H1 (cell line): ENCODE data around the gene NDUFA8. TPM values are rescaled to one million over a fixed set of nuclear protein-coding genes. Genes with fewer than 3 reads are reported as not detected.

Experiments
- CTCF ChIA-PET: fragments of 300-600 bp; sonication (Branson Sonifier 250); formaldehyde crosslinking; loops from one replicate; lab custom pipeline; 2021; ENCODE audit not compliant: partially characterized antibody; lab: Charles Lee
- POLR2A ChIA-PET: fragments of 300-600 bp; sonication (Branson Sonifier 250); formaldehyde crosslinking; loops from one replicate; lab custom pipeline; 2021; ENCODE audit warnings: inconsistent platforms; ENCODE audit not compliant: partially characterized antibody; lab: Charles Lee
- DNase-seq, 2 experiments: peaks; one replicate each; pipeline versions ENCODE4 v3.0.0 to v3.0.0-alpha.2; 2010 to 2022; ENCODE audit warnings: low spot score in 2 of 2, low read depth in 1 of 2, mixed read lengths in 1 of 2
- FAIRE-seq: peaks from 2 replicates; lab custom pipeline; 2011; peaks lifted over from hg19 to GRCh38; lab: Jason Lieb, UNC
- H2AFZ ChIP-seq: 2 replicates; pipeline ENCODE4 v1.8.1; 2012; ENCODE audit warnings: low read length, inconsistent platforms
- H2AK5ac ChIP-seq: 2 replicates; pipeline ENCODE4 v1.6.1; 2013; ENCODE audit warnings: low read depth, low read length
- H2BK120ac ChIP-seq: replicated peaks from 2 replicates; pipeline ENCODE3; 2013; ENCODE audit warnings: low read depth, low read length, inconsistent platforms
- H2BK12ac ChIP-seq: 2 replicates; pipeline ENCODE4 v1.6.1; 2013; ENCODE audit warnings: low read depth, low read length
- H2BK15ac ChIP-seq: 2 replicates; pipeline ENCODE4 v1.6.1; 2013; ENCODE audit warnings: low read length
- H2BK20ac ChIP-seq: 2 replicates; pipeline ENCODE4 v1.6.1; 2013; ENCODE audit warnings: low read length
- H2BK5ac ChIP-seq: 2 replicates; pipeline ENCODE4 v1.6.1; 2013; ENCODE audit warnings: low read depth, low read length
- H3K14ac ChIP-seq: 2 replicates; pipeline ENCODE4 v1.6.1; 2013; ENCODE audit warnings: inconsistent platforms; ENCODE audit not compliant: insufficient read length
- H3K18ac ChIP-seq: 2 replicates; pipeline ENCODE4 v1.6.1; 2013; ENCODE audit warnings: low read length; ENCODE audit errors: extremely low read depth
- H3K23ac ChIP-seq: 2 replicates; pipeline ENCODE4 v1.6.1; 2013; ENCODE audit warnings: inconsistent platforms; ENCODE audit not compliant: insufficient read length
- H3K23me2 ChIP-seq: 2 replicates; pipeline ENCODE4 v1.6.1; 2013; ENCODE audit warnings: low read depth, low read length
- H3K27ac ChIP-seq: 2 replicates; pipeline ENCODE4 v1.6.1; 2011; ENCODE audit warnings: low read depth, low read length, inconsistent platforms
- H3K27me3 ChIP-seq, 4 experiments: replicated peaks in 1 of 4; 1 replicate in 1 of 4; 2 replicates in 3 of 4; pipeline versions ENCODE4 v1.6.1 to v1.8.1; 2011 to 2013; ENCODE audit warnings: low read length in 3 of 4, mild to moderate bottlenecking in 3 of 4, inconsistent platforms in 2 of 4, mixed read lengths in 2 of 4, moderate library complexity in 1 of 4; ENCODE audit not compliant: control insufficient read depth in 3 of 4, insufficient read depth in 3 of 4; ENCODE audit errors: extremely low read depth in 1 of 4
- H3K36me3 ChIP-seq, 4 experiments: 2 replicates each; pipeline versions ENCODE4 v1.6.1 to v1.8.1; 2011 to 2013; ENCODE audit warnings: mild to moderate bottlenecking in 4 of 4, low read length in 3 of 4, moderate library complexity in 2 of 4, control low read depth in 1 of 4, inconsistent platforms in 1 of 4; ENCODE audit not compliant: insufficient read depth in 4 of 4, control insufficient read depth in 2 of 4
- H3K4ac ChIP-seq: replicated peaks from 2 replicates; pipeline ENCODE3; 2013; ENCODE audit warnings: low read length, low read depth, mixed read lengths, inconsistent platforms; ENCODE audit not compliant: insufficient read length
- H3K4me1 ChIP-seq, 4 experiments: replicated peaks in 1 of 4; 1 replicate in 1 of 4; 2 replicates in 3 of 4; pipeline versions ENCODE4 v1.6.1 to v1.8.1; 2011 to 2013; ENCODE audit warnings: low read length in 3 of 4, inconsistent platforms in 2 of 4, mixed read lengths in 1 of 4; ENCODE audit not compliant: insufficient read depth in 4 of 4, control insufficient read depth in 3 of 4
- H3K4me2 ChIP-seq, 2 experiments: 2 replicates each; pipeline versions ENCODE4 v1.6.1 to v1.8.1; 2011 to 2013; ENCODE audit warnings: low read depth in 2 of 2, low read length in 2 of 2, control low read depth in 1 of 2, inconsistent platforms in 1 of 2, mild to moderate bottlenecking in 1 of 2; ENCODE audit not compliant: insufficient read depth in 1 of 2
- H3K4me3 ChIP-seq, 4 experiments: fragments of 200-600, 300-600 bp in 1 of 4; sonication (generic), shearing (Covaris generic), sonication (Bioruptor Twin) in 1 of 4; 2 replicates each; pipeline versions ENCODE4 v1.5.1 to v1.8.1; 2011 to 2016; ENCODE audit warnings: low read length in 4 of 4, low read depth in 3 of 4, control low read depth in 2 of 4, inconsistent platforms in 2 of 4, mild to moderate bottlenecking in 2 of 4, mixed read lengths in 1 of 4, moderate library complexity in 1 of 4; ENCODE audit not compliant: insufficient read depth in 2 of 4; ENCODE audit errors: extremely low read depth in 1 of 4
- H3K56ac ChIP-seq: replicated peaks from 2 replicates; pipeline ENCODE3; 2013; ENCODE audit warnings: low read depth, mild to moderate bottlenecking, mixed read lengths, low read length, inconsistent platforms; ENCODE audit not compliant: insufficient read length
- H3K79me1 ChIP-seq: 2 replicates; pipeline ENCODE4 v1.6.1; 2013; ENCODE audit warnings: low read depth, low read length, control low read depth
- H3K79me2 ChIP-seq, 2 experiments: 2 replicates each; pipeline versions ENCODE4 v1.6.1 to v1.8.1; 2012 to 2013; ENCODE audit warnings: low read length in 2 of 2, mild to moderate bottlenecking in 2 of 2, inconsistent platforms in 1 of 2; ENCODE audit not compliant: insufficient read depth in 2 of 2, control insufficient read depth in 1 of 2
- H3K9ac ChIP-seq, 4 experiments: replicated peaks in 1 of 4; 1 replicate in 1 of 4; 2 replicates in 3 of 4; pipeline versions ENCODE4 v1.6.1 to v1.8.1; 2011 to 2013; ENCODE audit warnings: low read depth in 3 of 4, low read length in 3 of 4, control low read depth in 2 of 4, mild to moderate bottlenecking in 2 of 4, moderate library complexity in 2 of 4, inconsistent platforms in 1 of 4; ENCODE audit errors: extremely low read depth in 1 of 4
- H3K9me3 ChIP-seq, 2 experiments: 2 replicates each; pipeline versions ENCODE4 v1.6.1 to v1.8.1; 2012 to 2013; ENCODE audit warnings: mild to moderate bottlenecking in 2 of 2, moderate library complexity in 2 of 2, control low read depth in 1 of 2, inconsistent platforms in 1 of 2, low read depth in 1 of 2, low read length in 1 of 2, mixed read lengths in 1 of 2; ENCODE audit not compliant: insufficient read depth in 2 of 2
- H4K20me1 ChIP-seq, 2 experiments: replicated peaks in 1 of 2; 2 replicates each; pipeline versions ENCODE3 to v1.8.1; 2011 to 2013; ENCODE audit warnings: inconsistent platforms in 2 of 2, low read length in 2 of 2, mild to moderate bottlenecking in 1 of 2; ENCODE audit not compliant: insufficient read depth in 2 of 2, control insufficient read depth in 1 of 2
- H4K5ac ChIP-seq: 2 replicates; pipeline ENCODE4 v1.6.1; 2013; ENCODE audit warnings: low read length, low read depth, mixed read lengths, inconsistent platforms; ENCODE audit not compliant: insufficient read length
- H4K8ac ChIP-seq: 2 replicates; pipeline ENCODE4 v1.8.0; 2013; ENCODE audit warnings: mild to moderate bottlenecking, moderate library complexity, low read length, inconsistent platforms; ENCODE audit not compliant: insufficient read depth; ENCODE audit errors: extremely low read depth
- H4K91ac ChIP-seq: replicated peaks from 2 replicates; pipeline ENCODE3; 2013; ENCODE audit warnings: low read length, mixed read lengths, inconsistent platforms; ENCODE audit not compliant: insufficient read length
- CREB1 ChIP-seq: IDR thresholded peaks from 2 replicates; pipeline ENCODE4 v1.6.1; 2012; ENCODE audit warnings: inconsistent platforms
- CTCF ChIP-seq, 3 experiments: IDR thresholded peaks; 1 replicate in 2 of 3; 2 replicates in 1 of 3; pipeline versions ENCODE4 v1.5.1 to v1.6.1; 2011; ENCODE audit warnings: low read length in 3 of 3, mild to moderate bottlenecking in 3 of 3, inconsistent platforms in 2 of 3, low read depth in 1 of 3, moderate library complexity in 1 of 3; ENCODE audit not compliant: insufficient read depth in 1 of 3; ENCODE audit errors: control extremely low read depth in 1 of 3
- POLR2A ChIP-seq, 2 experiments: IDR thresholded peaks; 1 replicate in 1 of 2; 2 replicates in 1 of 2; pipeline ENCODE4 v1.6.1; 2011; ENCODE audit warnings: low read depth in 2 of 2, low read length in 2 of 2, mild to moderate bottlenecking in 2 of 2; ENCODE audit errors: control extremely low read depth in 1 of 2
- RAD21 ChIP-seq, 2 experiments: IDR thresholded peaks in 1 of 2; conservative IDR thresholded peaks in 1 of 2; 2 replicates each; pipeline ENCODE4 v1.6.1; 2011; ENCODE audit warnings: low read depth in 2 of 2, low read length in 2 of 2, improper control_type of control experiment in 1 of 2, inconsistent platforms in 1 of 2, mild to moderate bottlenecking in 1 of 2, moderate library complexity in 1 of 2
- WGBS, 2 experiments: shearing (Covaris generic) in 1 of 2; methylation state at CpG; one replicate each; pipeline versions ENCODE4 v1.1.6 to v1.1.7; 2013 to 2015; ENCODE audit warnings: low lambda C conversion rate in 2 of 2, mixed read lengths in 2 of 2, inconsistent platforms in 1 of 2, low coverage in 1 of 2, missing lambda C conversion rate in 1 of 2; ENCODE audit not compliant: insufficient replicate concordance in 2 of 2, insufficient coverage in 1 of 2, insufficient read length in 1 of 2; ENCODE audit errors: extremely low coverage in 1 of 2, missing lambda C conversion rate in 1 of 2; 5-methylcytosine and 5-hydroxymethylcytosine counted together
- polyA plus RNA-seq, 7 experiments: library from polyadenylated mRNA; depleted of rRNA in 3 of 7; stranded (reverse) in 5 of 7; unstranded in 2 of 7; fragments of >200 nt in 5 of 7; fragments of 200-250 nt in 2 of 7; gene quantifications; 1 replicate in 5 of 7; 2 replicates in 1 of 7; 4 replicates in 1 of 7; pipeline versions ENCODE4 v1.2.1 to v1.2.3, GENCODE V29; 2011 to 2013; ENCODE audit warnings: missing spikeins in 2 of 7, mixed read lengths in 2 of 7
- total RNA-seq: library from RNA; stranded (reverse); fragmentation: NEBNext Ultra II Directional; extraction: Animal tissue kit (Norgen Biotek cat#: 25700); gene quantifications from 2 replicates; pipeline ENCODE4 v1.2.1, GENCODE V29; 2021
- TF ChIP-seq, protein P1 (sequence below): IDR thresholded peaks from 2 replicates; pipeline ENCODE4 v1.6.1; 2012; ENCODE audit warnings: inconsistent platforms

Gene NDUFA8
- total and polyA plus RNA-seq, 2 of the 8 experiments (the other 6 are each of a cell fraction or from before 2014, with no cell fraction given) = 61.0 to 73.8 TPM

- no peak overlapping the region for H3K4ac ChIP-seq
- H3K36me3 ChIP-seq = no peaks in the 10 kb centered on the region
- H4K91ac ChIP-seq = no peak overlapping the region
- no peak overlapping the region for H3K4me2 ChIP-seq
- FAIRE-seq = no peak
- H2BK5ac ChIP-seq = no peak overlapping the region
- no peak overlapping the region for H3K9ac ChIP-seq
- H2AK5ac ChIP-seq = no peak overlapping the region
- H3K27me3 ChIP-seq = no peaks in the 10 kb centered on the region
- WGBS, 2 experiments = 76% methylated on average over 5 of the region's 5 CpGs; no CpG with 5 or more reads in 1 of the 2 experiments
- H2BK12ac ChIP-seq = no peak overlapping the region
- no peak overlapping the region for H2BK15ac ChIP-seq
- POLR2A ChIA-PET = interaction anchor here (1.0 kb wide), 1 partner anchor 9 kb away, joined by 3 read pairs; no protein-coding TSS in a partner anchor
- no peak overlapping the region for H3K56ac ChIP-seq
- DNase-seq = peak in 1 of 2 experiments; percentile 52
- H3K27ac ChIP-seq = no peak overlapping the region
- no peaks in the 10 kb centered on the region for H4K20me1 ChIP-seq
- no peak overlapping the region for H2BK20ac ChIP-seq
- TF ChIP-seq CTCF (IDR thresholded peaks at IDR 0.05; ENCODE audit: control extremely low read depth in 1 of 3, insufficient read depth in 1 of 3, low read depth in 1 of 3, low read length in 3 of 3) (peak in 2 of 3 experiments; percentile 15 to 18; a peak in 2 of 4 replicates), CREB1 (no peak), RAD21 (IDR thresholded peaks at IDR 0.05 in 1 of 2, conservative IDR thresholded peaks at IDR 0.05 in 1 of 2; ENCODE audit: low read depth in 2 of 2, low read length in 2 of 2) (peak; percentile 42 to 60), POLR2A (IDR thresholded peaks at IDR 0.05; ENCODE audit: control extremely low read depth in 1 of 2, low read depth in 2 of 2, low read length in 2 of 2) (no peak)
- TF ChIP-seq, protein P1, sequence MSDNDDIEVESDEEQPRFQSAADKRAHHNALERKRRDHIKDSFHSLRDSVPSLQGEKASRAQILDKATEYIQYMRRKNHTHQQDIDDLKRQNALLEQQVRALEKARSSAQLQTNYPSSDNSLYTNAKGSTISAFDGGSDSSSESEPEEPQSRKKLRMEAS = no peak
- no peaks in the 10 kb centered on the region for H3K9me3 ChIP-seq
- CTCF ChIA-PET = interaction anchor here (0.6 to 2.7 kb wide), 14 partner anchors 12 to 152 kb away, joined by 3 to 12 read pairs (median 4); no protein-coding TSS in a partner anchor
- no peak overlapping the region for H4K8ac ChIP-seq
- no peaks in the 10 kb centered on the region for H3K79me2 ChIP-seq
- H2BK120ac ChIP-seq = no peak overlapping the region
- no peak overlapping the region for H3K4me3 ChIP-seq
- H3K4me1 ChIP-seq = no peaks in the 10 kb centered on the region; a peak in 1 of 7 replicates
- H3K79me1 ChIP-seq = no peaks in the 10 kb centered on the region
- H2AFZ ChIP-seq = no peak overlapping the region
- no peak overlapping the region for H3K23ac ChIP-seq
- H4K5ac ChIP-seq = no peak overlapping the region
- no peaks in the 10 kb centered on the region for H3K23me2 ChIP-seq
- no peak overlapping the region for H3K18ac ChIP-seq
- H3K14ac ChIP-seq = no peak overlapping the region
Observed at GRCh38 chr9:122186301-122186700, 26.7 kb upstream of the NDUFA8 start.
